ENCODE results near the gene CPVL.

- TF ChIP-seq, protein P1, sequence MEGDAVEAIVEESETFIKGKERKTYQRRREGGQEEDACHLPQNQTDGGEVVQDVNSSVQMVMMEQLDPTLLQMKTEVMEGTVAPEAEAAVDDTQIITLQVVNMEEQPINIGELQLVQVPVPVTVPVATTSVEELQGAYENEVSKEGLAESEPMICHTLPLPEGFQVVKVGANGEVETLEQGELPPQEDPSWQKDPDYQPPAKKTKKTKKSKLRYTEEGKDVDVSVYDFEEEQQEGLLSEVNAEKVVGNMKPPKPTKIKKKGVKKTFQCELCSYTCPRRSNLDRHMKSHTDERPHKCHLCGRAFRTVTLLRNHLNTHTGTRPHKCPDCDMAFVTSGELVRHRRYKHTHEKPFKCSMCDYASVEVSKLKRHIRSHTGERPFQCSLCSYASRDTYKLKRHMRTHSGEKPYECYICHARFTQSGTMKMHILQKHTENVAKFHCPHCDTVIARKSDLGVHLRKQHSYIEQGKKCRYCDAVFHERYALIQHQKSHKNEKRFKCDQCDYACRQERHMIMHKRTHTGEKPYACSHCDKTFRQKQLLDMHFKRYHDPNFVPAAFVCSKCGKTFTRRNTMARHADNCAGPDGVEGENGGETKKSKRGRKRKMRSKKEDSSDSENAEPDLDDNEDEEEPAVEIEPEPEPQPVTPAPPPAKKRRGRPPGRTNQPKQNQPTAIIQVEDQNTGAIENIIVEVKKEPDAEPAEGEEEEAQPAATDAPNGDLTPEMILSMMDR (IDR thresholded peaks at IDR 0.05 in 2 of 3, conservative IDR thresholded peaks at IDR 0.05 in 1 of 3; ENCODE audit: borderline replicate concordance in 1 of 3, insufficient read depth in 1 of 3, low read depth in 2 of 3, low read length in 2 of 3) = no peak
- TF ChIP-seq EZH2 (IDR thresholded peaks at IDR 0.05) = no peak
Observed at GRCh38 chr7:29077176-29077575, 69.2 kb downstream of the CPVL start.
